Colonic mucosa (tissue), 4 donors: Measurements from ENCODE around the gene GXYLT2. TPM values are rescaled to one million over a fixed set of nuclear protein-coding genes. Genes with fewer than 3 reads are reported as not detected.

ENCODE experiments used
- DNase-seq: peaks from one replicate; pipeline ENCODE4 v3.0.0-alpha.2; 2020
- H3K27ac ChIP-seq: fragments of 200-600 bp; one replicate; pipeline ENCODE4 v1.8.0; 2021
- H3K27me3 ChIP-seq: fragments of 200-600 bp; one replicate; pipeline ENCODE4 v1.8.0; 2021
- H3K36me3 ChIP-seq: fragments of 200-600 bp; one replicate; pipeline ENCODE4 v1.8.0; 2021
- H3K4me1 ChIP-seq: fragments of 200-600 bp; one replicate; pipeline ENCODE4 v1.8.0; 2021; ENCODE audit warnings: mild to moderate bottlenecking
- H3K4me3 ChIP-seq: fragments of 200-600 bp; one replicate; pipeline ENCODE4 v1.8.0; 2021
- H3K9ac ChIP-seq, 2 donors: one replicate each; pipeline ENCODE4 v1.7.0; 2013; ENCODE audit warnings: control low read depth in 2 of 2, low read depth in 2 of 2, low read length in 2 of 2
- H3K9me3 ChIP-seq: fragments of 200-600 bp; one replicate; pipeline ENCODE4 v1.8.0; 2021
- CTCF ChIP-seq: fragments of 200-600 bp; IDR thresholded peaks from one replicate; pipeline ENCODE4 v1.8.0; 2022; ENCODE audit warnings: antibody characterized with exemption, mild to moderate bottlenecking
- intact Hi-C: fragments of 100-400 bp; cut with DNase I; formaldehyde crosslinking; loops from one replicate; pipeline ENCODE4 v1.14.1; 2022
- total RNA-seq, 2 donors: library from RNA; stranded (reverse); fragmentation: NEBNext Ultra II Directional in 1 of 2; extraction: Animal tissue kit (Norgen Biotek cat#: 25700) in 1 of 2; gene quantifications; one replicate each; pipeline ENCODE4 v1.2.1, GENCODE V29; 2021
- donor health status: healthy.
- donor health status: DM: no; HTN: no; CAD: no.
- donor health status: DM: no; HTN: no; CAD: no.

GXYLT2 gene
- total RNA-seq, 2 donors from 2014 or later: 7.3 to 8.4 TPM

- no peak overlapping the region for H3K27ac ChIP-seq
- H3K4me3 ChIP-seq: no peak overlapping the region
- intact Hi-C loops: no loop called here
- no peaks in the 10 kb centered on the region for H3K4me1 ChIP-seq
- no peak for TF ChIP-seq CTCF
- H3K9me3 ChIP-seq: no peaks in the 10 kb centered on the region
- no peaks in the 10 kb centered on the region for H3K27me3 ChIP-seq
- H3K9ac ChIP-seq: no peak overlapping the region
- no peaks in the 10 kb centered on the region for H3K36me3 ChIP-seq
- DNase-seq: no peak
Measured at GRCh38 chr3:72977060-72977808, 89.4 kb downstream of the GXYLT2 start.

GRCh38 chr3:72982609-72983366 lies 94.9 kb downstream of the GXYLT2 start:
- H3K4me3 ChIP-seq: no peak overlapping the region
- intact Hi-C loops: no loop called here
- no peaks in the 10 kb centered on the region for H3K27me3 ChIP-seq
- no peaks in the 10 kb centered on the region for H3K36me3 ChIP-seq
- no peak overlapping the region for H3K27ac ChIP-seq
- DNase-seq: no peak
- no peaks in the 10 kb centered on the region for H3K4me1 ChIP-seq
- no peak overlapping the region for H3K9ac ChIP-seq
- no peaks in the 10 kb centered on the region for H3K9me3 ChIP-seq
- TF ChIP-seq CTCF: no peak

- Histone ChIP-seq H3K36me3 (no peaks in the 10 kb centered on the region), H3K9me3 (no peaks in the 10 kb centered on the region), H3K9ac (no peak overlapping the region), H3K4me1 (no peaks in the 10 kb centered on the region), H3K27me3 (no peaks in the 10 kb centered on the region), H3K4me3 (no peak overlapping the region), H3K27ac (no peak overlapping the region)
- TF ChIP-seq CTCF: no peak
- intact Hi-C loops: no loop called here
- no peak for DNase-seq
Measured at GRCh38 chr3:72985576-72985975, 97.7 kb downstream of the GXYLT2 start.

GRCh38 chr3:72990701-72991395 lies 103.0 kb downstream of the GXYLT2 start:
- Histone ChIP-seq H3K36me3 (no peaks in the 10 kb centered on the region), H3K4me1 (peaks cover 1% of the 10 kb centered on the region), H3K27me3 (no peaks in the 10 kb centered on the region), H3K9ac (no peak overlapping the region), H3K9me3 (no peaks in the 10 kb centered on the region), H3K27ac (no peak overlapping the region), H3K4me3 (no peak overlapping the region)
- intact Hi-C loops: no loop called here
- no peak for TF ChIP-seq CTCF
- no peak for DNase-seq

- Histone ChIP-seq H3K4me1 (peaks cover 6% of the 10 kb centered on the region), H3K9me3 (no peaks in the 10 kb centered on the region), H3K36me3 (no peaks in the 10 kb centered on the region), H3K9ac (no peak overlapping the region), H3K27me3 (no peaks in the 10 kb centered on the region), H3K4me3 (no peak overlapping the region), H3K27ac (no peak overlapping the region)
- no peak for DNase-seq
- TF ChIP-seq CTCF: no peak
- intact Hi-C loops: no loop called here
Measured at GRCh38 chr3:72991522-72991921, 103.7 kb downstream of the GXYLT2 start.
